WTC11 (cell line): ENCODE measurements around the gene CIC. TPM values are rescaled to one million over a fixed set of nuclear protein-coding genes. Genes with fewer than 3 reads are reported as not detected.

Source experiments
- AR ChIP-seq: fragments of 250-450 bp; sonication (Bioruptor Pico); IDR thresholded peaks from 2 replicates; pipeline ENCODE4 v1.9.0; 2021; ENCODE audit warnings: mild to moderate bottlenecking
- ATF1 ChIP-seq: sonication (generic); formaldehyde crosslinking; IDR thresholded peaks from 2 replicates; pipeline ENCODE4 v1.8.1; 2023; ENCODE audit warnings: mild to moderate bottlenecking, moderate library complexity, missing genetic modification reagents
- ATF3 ChIP-seq: sonication (generic); formaldehyde crosslinking; conservative IDR thresholded peaks from 2 replicates; pipeline ENCODE4 v1.8.1; 2022; ENCODE audit warnings: mild to moderate bottlenecking, missing genetic modification reagents
- FOXK1 ChIP-seq: sonication (generic); formaldehyde crosslinking; IDR thresholded peaks from 2 replicates; pipeline ENCODE4 v1.8.0; 2022; ENCODE audit warnings: mild to moderate bottlenecking, moderate library complexity, missing genetic modification reagents
- GRHL2 ChIP-seq: fragments of 250-450 bp; sonication (Bioruptor Pico); IDR thresholded peaks from 2 replicates; pipeline ENCODE4 v1.8.0; 2022; ENCODE audit warnings: mild to moderate bottlenecking, moderate library complexity; ENCODE audit not compliant: insufficient replicate concordance, severe bottlenecking
- JUN ChIP-seq: sonication (generic); formaldehyde crosslinking; IDR thresholded peaks from 2 replicates; pipeline ENCODE4 v1.8.0; 2023; ENCODE audit warnings: mild to moderate bottlenecking, missing genetic modification reagents
- NFE2L1 ChIP-seq: sonication (generic); formaldehyde crosslinking; IDR thresholded peaks from 2 replicates; pipeline ENCODE4 v1.8.1; 2023; ENCODE audit warnings: missing genetic modification reagents
- OVOL2 ChIP-seq: fragments of 250-450 bp; sonication (Bioruptor Pico); IDR thresholded peaks from 2 replicates; pipeline ENCODE4 v1.9.0; 2021; ENCODE audit warnings: mild to moderate bottlenecking, borderline replicate concordance
- USF1 ChIP-seq: sonication (generic); formaldehyde crosslinking; IDR thresholded peaks from 2 replicates; pipeline ENCODE4 v1.8.0; 2022; ENCODE audit warnings: mild to moderate bottlenecking, missing genetic modification reagents
- ZNF416 ChIP-seq: fragments of 250-450 bp; sonication (Bioruptor Pico); IDR thresholded peaks from 2 replicates; pipeline ENCODE4 v1.9.0; 2021; ENCODE audit warnings: mild to moderate bottlenecking, inconsistent platforms
- total RNA-seq: library from RNA; stranded (reverse); gene quantifications from 3 replicates; pipeline ENCODE4 v1.2.3, GENCODE V29; 2021
- TF ChIP-seq, protein P1 (sequence below): fragments of 250-450 bp; sonication (Bioruptor Pico); IDR thresholded peaks from 2 replicates; pipeline ENCODE4 v1.8.0; 2021; ENCODE audit warnings: mild to moderate bottlenecking
- TF ChIP-seq, protein P2 (sequence below): sonication (generic); formaldehyde crosslinking; IDR thresholded peaks from 2 replicates; pipeline ENCODE4 v1.8.1; 2023; ENCODE audit warnings: mild to moderate bottlenecking, missing genetic modification reagents, borderline replicate concordance
- TF ChIP-seq, protein P3 (sequence below): sonication (generic); formaldehyde crosslinking; IDR thresholded peaks from 2 replicates; pipeline ENCODE4 v1.8.0; 2022; ENCODE audit warnings: missing genetic modification reagents
- TF ChIP-seq, protein P4 (sequence below): fragments of 250-450 bp; sonication (Bioruptor Pico); IDR thresholded peaks from 2 replicates; pipeline ENCODE4 v1.9.0; 2021; ENCODE audit warnings: mild to moderate bottlenecking
- TF ChIP-seq, protein P5 (sequence below): sonication (generic); formaldehyde crosslinking; IDR thresholded peaks from 2 replicates; pipeline ENCODE4 v1.8.0; 2022; ENCODE audit warnings: mild to moderate bottlenecking, missing genetic modification reagents

Gene CIC
- total RNA-seq, 1 experiment from 2014 or later, result 55.8 TPM

GRCh38 chr19:42219812-42220750, 49.0 kb upstream of the CIC start, which contains the start of gene ZNF526 (continued):
- TF ChIP-seq USF1 (peak; percentile 95), NFE2L1 (0 out of 2 replicates have a peak, but pooled peaks have one; percentile 45), FOXK1 (CRISPR knock-in tag) (peak; percentile 88), ATF1 (CRISPR knock-in tag) (no peak), GRHL2 (CRISPR knock-in tag) (no peak), ATF3 (CRISPR knock-in tag) (no peak), ZNF416 (CRISPR knock-in tag) (no peak), JUN (CRISPR knock-in tag) (no peak), OVOL2 (CRISPR knock-in tag) (no peak), AR (CRISPR knock-in tag) (no peak)
- TF ChIP-seq, protein P1, sequence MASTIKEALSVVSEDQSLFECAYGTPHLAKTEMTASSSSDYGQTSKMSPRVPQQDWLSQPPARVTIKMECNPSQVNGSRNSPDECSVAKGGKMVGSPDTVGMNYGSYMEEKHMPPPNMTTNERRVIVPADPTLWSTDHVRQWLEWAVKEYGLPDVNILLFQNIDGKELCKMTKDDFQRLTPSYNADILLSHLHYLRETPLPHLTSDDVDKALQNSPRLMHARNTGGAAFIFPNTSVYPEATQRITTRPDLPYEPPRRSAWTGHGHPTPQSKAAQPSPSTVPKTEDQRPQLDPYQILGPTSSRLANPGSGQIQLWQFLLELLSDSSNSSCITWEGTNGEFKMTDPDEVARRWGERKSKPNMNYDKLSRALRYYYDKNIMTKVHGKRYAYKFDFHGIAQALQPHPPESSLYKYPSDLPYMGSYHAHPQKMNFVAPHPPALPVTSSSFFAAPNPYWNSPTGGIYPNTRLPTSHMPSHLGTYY (CRISPR knock-in tag), result no peak
- TF ChIP-seq, protein P2, sequence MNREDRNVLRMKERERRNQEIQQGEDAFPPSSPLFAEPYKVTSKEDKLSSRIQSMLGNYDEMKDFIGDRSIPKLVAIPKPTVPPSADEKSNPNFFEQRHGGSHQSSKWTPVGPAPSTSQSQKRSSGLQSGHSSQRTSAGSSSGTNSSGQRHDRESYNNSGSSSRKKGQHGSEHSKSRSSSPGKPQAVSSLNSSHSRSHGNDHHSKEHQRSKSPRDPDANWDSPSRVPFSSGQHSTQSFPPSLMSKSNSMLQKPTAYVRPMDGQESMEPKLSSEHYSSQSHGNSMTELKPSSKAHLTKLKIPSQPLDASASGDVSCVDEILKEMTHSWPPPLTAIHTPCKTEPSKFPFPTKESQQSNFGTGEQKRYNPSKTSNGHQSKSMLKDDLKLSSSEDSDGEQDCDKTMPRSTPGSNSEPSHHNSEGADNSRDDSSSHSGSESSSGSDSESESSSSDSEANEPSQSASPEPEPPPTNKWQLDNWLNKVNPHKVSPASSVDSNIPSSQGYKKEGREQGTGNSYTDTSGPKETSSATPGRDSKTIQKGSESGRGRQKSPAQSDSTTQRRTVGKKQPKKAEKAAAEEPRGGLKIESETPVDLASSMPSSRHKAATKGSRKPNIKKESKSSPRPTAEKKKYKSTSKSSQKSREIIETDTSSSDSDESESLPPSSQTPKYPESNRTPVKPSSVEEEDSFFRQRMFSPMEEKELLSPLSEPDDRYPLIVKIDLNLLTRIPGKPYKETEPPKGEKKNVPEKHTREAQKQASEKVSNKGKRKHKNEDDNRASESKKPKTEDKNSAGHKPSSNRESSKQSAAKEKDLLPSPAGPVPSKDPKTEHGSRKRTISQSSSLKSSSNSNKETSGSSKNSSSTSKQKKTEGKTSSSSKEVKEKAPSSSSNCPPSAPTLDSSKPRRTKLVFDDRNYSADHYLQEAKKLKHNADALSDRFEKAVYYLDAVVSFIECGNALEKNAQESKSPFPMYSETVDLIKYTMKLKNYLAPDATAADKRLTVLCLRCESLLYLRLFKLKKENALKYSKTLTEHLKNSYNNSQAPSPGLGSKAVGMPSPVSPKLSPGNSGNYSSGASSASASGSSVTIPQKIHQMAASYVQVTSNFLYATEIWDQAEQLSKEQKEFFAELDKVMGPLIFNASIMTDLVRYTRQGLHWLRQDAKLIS (CRISPR knock-in tag), result no peak
- TF ChIP-seq, protein P3, sequence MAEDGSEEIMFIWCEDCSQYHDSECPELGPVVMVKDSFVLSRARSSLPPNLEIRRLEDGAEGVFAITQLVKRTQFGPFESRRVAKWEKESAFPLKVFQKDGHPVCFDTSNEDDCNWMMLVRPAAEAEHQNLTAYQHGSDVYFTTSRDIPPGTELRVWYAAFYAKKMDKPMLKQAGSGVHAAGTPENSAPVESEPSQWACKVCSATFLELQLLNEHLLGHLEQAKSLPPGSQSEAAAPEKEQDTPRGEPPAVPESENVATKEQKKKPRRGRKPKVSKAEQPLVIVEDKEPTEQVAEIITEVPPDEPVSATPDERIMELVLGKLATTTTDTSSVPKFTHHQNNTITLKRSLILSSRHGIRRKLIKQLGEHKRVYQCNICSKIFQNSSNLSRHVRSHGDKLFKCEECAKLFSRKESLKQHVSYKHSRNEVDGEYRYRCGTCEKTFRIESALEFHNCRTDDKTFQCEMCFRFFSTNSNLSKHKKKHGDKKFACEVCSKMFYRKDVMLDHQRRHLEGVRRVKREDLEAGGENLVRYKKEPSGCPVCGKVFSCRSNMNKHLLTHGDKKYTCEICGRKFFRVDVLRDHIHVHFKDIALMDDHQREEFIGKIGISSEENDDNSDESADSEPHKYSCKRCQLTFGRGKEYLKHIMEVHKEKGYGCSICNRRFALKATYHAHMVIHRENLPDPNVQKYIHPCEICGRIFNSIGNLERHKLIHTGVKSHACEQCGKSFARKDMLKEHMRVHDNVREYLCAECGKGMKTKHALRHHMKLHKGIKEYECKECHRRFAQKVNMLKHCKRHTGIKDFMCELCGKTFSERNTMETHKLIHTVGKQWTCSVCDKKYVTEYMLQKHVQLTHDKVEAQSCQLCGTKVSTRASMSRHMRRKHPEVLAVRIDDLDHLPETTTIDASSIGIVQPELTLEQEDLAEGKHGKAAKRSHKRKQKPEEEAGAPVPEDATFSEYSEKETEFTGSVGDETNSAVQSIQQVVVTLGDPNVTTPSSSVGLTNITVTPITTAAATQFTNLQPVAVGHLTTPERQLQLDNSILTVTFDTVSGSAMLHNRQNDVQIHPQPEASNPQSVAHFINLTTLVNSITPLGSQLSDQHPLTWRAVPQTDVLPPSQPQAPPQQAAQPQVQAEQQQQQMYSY (CRISPR knock-in tag), result no peak
- TF ChIP-seq, protein P4, sequence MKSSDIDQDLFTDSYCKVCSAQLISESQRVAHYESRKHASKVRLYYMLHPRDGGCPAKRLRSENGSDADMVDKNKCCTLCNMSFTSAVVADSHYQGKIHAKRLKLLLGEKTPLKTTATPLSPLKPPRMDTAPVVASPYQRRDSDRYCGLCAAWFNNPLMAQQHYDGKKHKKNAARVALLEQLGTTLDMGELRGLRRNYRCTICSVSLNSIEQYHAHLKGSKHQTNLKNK (CRISPR knock-in tag), result no peak
- TF ChIP-seq, protein P5, sequence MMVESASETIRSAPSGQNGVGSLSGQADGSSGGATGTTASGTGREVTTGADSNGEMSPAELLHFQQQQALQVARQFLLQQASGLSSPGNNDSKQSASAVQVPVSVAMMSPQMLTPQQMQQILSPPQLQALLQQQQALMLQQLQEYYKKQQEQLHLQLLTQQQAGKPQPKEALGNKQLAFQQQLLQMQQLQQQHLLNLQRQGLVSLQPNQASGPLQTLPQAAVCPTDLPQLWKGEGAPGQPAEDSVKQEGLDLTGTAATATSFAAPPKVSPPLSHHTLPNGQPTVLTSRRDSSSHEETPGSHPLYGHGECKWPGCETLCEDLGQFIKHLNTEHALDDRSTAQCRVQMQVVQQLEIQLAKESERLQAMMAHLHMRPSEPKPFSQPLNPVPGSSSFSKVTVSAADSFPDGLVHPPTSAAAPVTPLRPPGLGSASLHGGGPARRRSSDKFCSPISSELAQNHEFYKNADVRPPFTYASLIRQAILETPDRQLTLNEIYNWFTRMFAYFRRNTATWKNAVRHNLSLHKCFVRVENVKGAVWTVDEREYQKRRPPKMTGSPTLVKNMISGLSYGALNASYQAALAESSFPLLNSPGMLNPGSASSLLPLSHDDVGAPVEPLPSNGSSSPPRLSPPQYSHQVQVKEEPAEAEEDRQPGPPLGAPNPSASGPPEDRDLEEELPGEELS, result no peak; the same call in 1 of the 2 replicates
- TF ChIP-seq, all 79 proteins: peak for 15
